Measurements from ENCODE around the gene OOSP4B. TPM values are rescaled to one million over a fixed set of nuclear protein-coding genes. Genes with fewer than 3 reads are reported as not detected.
"Not testable (repeated sequence)": the region's sequence is repeated elsewhere in the genome, so short reads cannot be mapped to it uniquely, and the experiment has no call there.

OOSP4B gene
- total and polyA plus RNA-seq, 2 donors (not counting 1 experiment from before 2014, with no cell fraction given), result not detected

- Mint-ChIP-seq H3K9me3 (ENCODE audit: insufficient read depth) (no peaks in the 10 kb centered on the region), H3K27ac (no peak overlapping the region), H3K27me3 (peaks cover 16% of the 10 kb centered on the region), H3K4me3 (no peak overlapping the region), H3K4me1 (no peaks in the 10 kb centered on the region)
- intact Hi-C loops (cut with micrococcal nuclease), result no loop called here
- Histone ChIP-seq H2AFZ (ENCODE audit: insufficient read depth, low read depth, low read length, poor library complexity, severe bottlenecking) (no peak overlapping the region), H4K20me1 (ENCODE audit: control insufficient read depth, insufficient read depth, low read length, poor library complexity, severe bottlenecking) (no peaks in the 10 kb centered on the region), H3K36me3 (replicated peaks in 1 of 2; ENCODE audit: control extremely low read depth in 1 of 2, control insufficient read depth in 1 of 2, extremely low read depth in 1 of 2, insufficient read depth in 2 of 2, low read length in 1 of 2) (no peaks in the 10 kb centered on the region), H3K9ac (ENCODE audit: low read length) (no peak overlapping the region), H3K4me1 (ENCODE audit: control insufficient read depth in 2 of 2, insufficient read depth in 2 of 2, low read length in 2 of 2) (no peaks in the 10 kb centered on the region), H3K79me2 (ENCODE audit: control insufficient read depth, insufficient read depth, low read length) (no peaks in the 10 kb centered on the region), H3K4me2 (replicated peaks; ENCODE audit: low read depth, low read length, poor library complexity, severe bottlenecking) (no peak overlapping the region), H3K27ac (ENCODE audit: low read length in 2 of 2) (no peak overlapping the region), H3K27me3 (replicated peaks in 1 of 4; ENCODE audit: control extremely low read depth in 1 of 4, control insufficient read depth in 3 of 4, insufficient read depth in 4 of 4, low read length in 3 of 4) (no peaks in the 10 kb centered on the region), H3K4me3 (ENCODE audit: control extremely low read depth in 1 of 5, extremely low read depth in 1 of 5, insufficient read depth in 1 of 5, low read depth in 2 of 5, low read length in 4 of 5) (no peak overlapping the region), H3K9me3 (ENCODE audit: control extremely low read depth in 1 of 3, control insufficient read depth in 2 of 3, insufficient read depth in 1 of 3, low read length in 2 of 3) (no peaks in the 10 kb centered on the region)
- CTCF ChIA-PET, result no interaction called here
- POLR2A ChIA-PET, result no interaction called here
- WGBS (ENCODE audit: insufficient coverage), result 100% methylated on average over 1 of the region's 3 CpGs
- TF ChIP-seq CTCF (IDR thresholded peaks at IDR 0.05), result no peak
- TF ChIP-seq EZH2 (IDR thresholded peaks at IDR 0.05; ENCODE audit: borderline replicate concordance, insufficient read depth, low read depth, low read length, poor library complexity, severe bottlenecking), result no peak
- no peak for DNase-seq
- no peak for ATAC-seq (ENCODE audit: low read depth)
These were observed 12.1 kb downstream of the OOSP4B start for GRCh38 chr11:60029015-60029632.

DNA sequence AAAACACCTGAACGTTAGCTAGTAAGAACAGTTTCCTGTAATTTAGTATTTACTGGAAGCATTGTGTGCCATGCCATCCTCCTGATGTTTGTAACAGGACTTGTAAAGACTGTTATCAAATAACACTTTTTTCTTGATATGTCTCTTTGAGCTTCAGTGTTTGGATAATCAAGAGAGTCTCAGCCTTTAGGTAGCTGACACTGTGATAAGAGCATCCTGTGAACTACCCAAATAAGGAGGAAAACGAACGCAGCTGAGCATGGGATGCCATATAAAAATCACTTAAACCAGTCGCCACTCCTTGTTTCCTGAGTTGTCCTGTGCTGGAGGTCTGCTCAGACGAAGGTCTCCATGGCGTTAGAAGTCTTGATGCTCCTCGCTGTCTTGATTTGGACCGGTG lies 23.1 kb downstream of the OOSP4B start, which contains the start of gene OOSP2:
OOSP2 (plus strand) TSS at position 301 of the 400 bp plus-strand sequence; CDS start at position 352, 51 bp downstream.
- H3K4me3 ChIP-seq (ENCODE audit: control extremely low read depth in 1 of 5, extremely low read depth in 1 of 5, insufficient read depth in 1 of 5, low read depth in 2 of 5, low read length in 4 of 5), result no peak within 1 kb of the TSS
- no peaks in the 10 kb centered on the region for H3K79me2 ChIP-seq (ENCODE audit: control insufficient read depth, insufficient read depth, low read length)
- no peaks in the 10 kb centered on the region for H3K27me3 ChIP-seq (replicated peaks in 1 of 4; ENCODE audit: control extremely low read depth in 1 of 4, control insufficient read depth in 3 of 4, insufficient read depth in 4 of 4, low read length in 3 of 4)
- no peak within 1 kb of the TSS for H2AFZ ChIP-seq (ENCODE audit: insufficient read depth, low read depth, low read length, poor library complexity, severe bottlenecking)
- no peaks in the 10 kb centered on the region for H4K20me1 ChIP-seq (ENCODE audit: control insufficient read depth, insufficient read depth, low read length, poor library complexity, severe bottlenecking)
- no peak for DNase-seq
- ChIA-PET POLR2A (no interaction called here), CTCF (no interaction called here)
- no peak for TF ChIP-seq CTCF (IDR thresholded peaks at IDR 0.05)
- no peak for TF ChIP-seq EZH2 (IDR thresholded peaks at IDR 0.05; ENCODE audit: borderline replicate concordance, insufficient read depth, low read depth, low read length, poor library complexity, severe bottlenecking)
- H3K4me2 ChIP-seq (replicated peaks; ENCODE audit: low read depth, low read length, poor library complexity, severe bottlenecking), result no peak within 1 kb of the TSS
- H3K27me3 Mint-ChIP-seq, result peaks cover 4% of the 10 kb centered on the region
- no peaks in the 10 kb centered on the region for H3K36me3 ChIP-seq (replicated peaks in 1 of 2; ENCODE audit: control extremely low read depth in 1 of 2, control insufficient read depth in 1 of 2, extremely low read depth in 1 of 2, insufficient read depth in 2 of 2, low read length in 1 of 2)
- H3K9me3 Mint-ChIP-seq (ENCODE audit: insufficient read depth), result no peaks in the 10 kb centered on the region
- no peak within 1 kb of the TSS for H3K27ac ChIP-seq (ENCODE audit: low read length in 2 of 2)
- no peak within 1 kb of the TSS for H3K27ac Mint-ChIP-seq
- H3K4me1 Mint-ChIP-seq, result no peaks in the 10 kb centered on the region
- ATAC-seq (ENCODE audit: low read depth), result no peak
- no peak within 1 kb of the TSS for H3K9ac ChIP-seq (ENCODE audit: low read length)
- H3K4me3 Mint-ChIP-seq, result no peak within 1 kb of the TSS
- intact Hi-C loops (cut with micrococcal nuclease), result no loop called here
- H3K4me1 ChIP-seq (ENCODE audit: control insufficient read depth in 2 of 2, insufficient read depth in 2 of 2, low read length in 2 of 2), result no peaks in the 10 kb centered on the region
- WGBS (ENCODE audit: insufficient coverage), result 99% methylated on average over 7 of the region's 8 CpGs
- no peaks in the 10 kb centered on the region for H3K9me3 ChIP-seq (ENCODE audit: control extremely low read depth in 1 of 3, control insufficient read depth in 2 of 3, insufficient read depth in 1 of 3, low read length in 2 of 3)

- H3K36me3 ChIP-seq (replicated peaks in 1 of 2; ENCODE audit: control extremely low read depth in 1 of 2, control insufficient read depth in 1 of 2, extremely low read depth in 1 of 2, insufficient read depth in 2 of 2, low read length in 1 of 2); POLR2A ChIA-PET; H3K4me3 Mint-ChIP-seq; H3K4me1 Mint-ChIP-seq; H3K9ac ChIP-seq (ENCODE audit: low read length); intact Hi-C loops (cut with micrococcal nuclease); DNase-seq; H3K9me3 Mint-ChIP-seq (ENCODE audit: insufficient read depth); H3K27me3 ChIP-seq (replicated peaks in 1 of 4; ENCODE audit: control extremely low read depth in 1 of 4, control insufficient read depth in 3 of 4, insufficient read depth in 4 of 4, low read length in 3 of 4); H3K4me3 ChIP-seq (ENCODE audit: control extremely low read depth in 1 of 5, extremely low read depth in 1 of 5, insufficient read depth in 1 of 5, low read depth in 2 of 5, low read length in 4 of 5); H3K4me2 ChIP-seq (replicated peaks; ENCODE audit: low read depth, low read length, poor library complexity, severe bottlenecking); CTCF ChIA-PET; H4K20me1 ChIP-seq (ENCODE audit: control insufficient read depth, insufficient read depth, low read length, poor library complexity, severe bottlenecking); H3K79me2 ChIP-seq (ENCODE audit: control insufficient read depth, insufficient read depth, low read length); H3K27ac ChIP-seq (ENCODE audit: low read length in 2 of 2); ATAC-seq (ENCODE audit: low read depth); H3K9me3 ChIP-seq (ENCODE audit: control extremely low read depth in 1 of 3, control insufficient read depth in 2 of 3, insufficient read depth in 1 of 3, low read length in 2 of 3); H3K27ac Mint-ChIP-seq; H2AFZ ChIP-seq (ENCODE audit: insufficient read depth, low read depth, low read length, poor library complexity, severe bottlenecking); H3K4me1 ChIP-seq (ENCODE audit: control insufficient read depth in 2 of 2, insufficient read depth in 2 of 2, low read length in 2 of 2): not testable (repeated sequence)
- peaks cover 13% of the 10 kb centered on the region for H3K27me3 Mint-ChIP-seq
These were observed 33.4 kb downstream of the OOSP4B start for GRCh38 chr11:60050422-60050821.

Measured in B cell (primary cell).